Naive thymus-derived CD4-positive, alpha-beta T cell (primary cell): ENCODE measurements around the gene LMBR1. TPM values are rescaled to one million over a fixed set of nuclear protein-coding genes. Genes with fewer than 3 reads are reported as not detected.
A peak's percentile ranks its signal among the peaks of the same experiment; 100 is the strongest.
"Not testable (repeated sequence)": the region's sequence is repeated elsewhere in the genome, so short reads cannot be mapped to it uniquely, and the experiment has no call there.

ENCODE experiments used
- ATAC-seq: fragments of 150-1000 bp; cut with Tn5 transposase; 2 replicates; pipeline ENCODE4 v1.10.0; 2021; ENCODE audit warnings: mild to moderate bottlenecking, moderate library complexity
- CTCF ChIA-PET: fragments of 350-600 bp; sonication (Branson Sonifier 250); formaldehyde crosslinking; loops from one replicate; lab custom pipeline; 2021; ENCODE audit warnings: antibody characterized with exemption; lab: Charles Lee
- POLR2A ChIA-PET: fragments of 350-600 bp; sonication (Branson Sonifier 250); formaldehyde crosslinking; loops from one replicate; lab custom pipeline; 2021; ENCODE audit warnings: antibody characterized with exemption, inconsistent platforms; lab: Charles Lee
- DNase-seq, 9 donors: peaks; one replicate each; pipeline versions ENCODE4 v3.0.0 to v3.0.0-alpha.2; 2020 to 2022; ENCODE audit warnings: mixed read lengths in 1 of 9
- H3K27ac ChIP-seq: one replicate; pipeline ENCODE4 v1.7.0; 2013; ENCODE audit warnings: mild to moderate bottlenecking, low read depth, low read length, moderate library complexity
- H3K27me3 ChIP-seq, 2 donors: one replicate each; pipeline ENCODE4 v1.7.0; 2013; ENCODE audit warnings: low read length in 2 of 2, mild to moderate bottlenecking in 2 of 2, moderate library complexity in 2 of 2; ENCODE audit not compliant: control insufficient read depth in 2 of 2, insufficient read depth in 2 of 2
- H3K36me3 ChIP-seq, 3 experiments: 1 replicate in 2 of 3; 2 replicates in 1 of 3; pipeline ENCODE4 v1.7.0; 2013; ENCODE audit warnings: low read length in 3 of 3, mild to moderate bottlenecking in 3 of 3, moderate library complexity in 1 of 3; ENCODE audit not compliant: insufficient read depth in 3 of 3, control insufficient read depth in 2 of 3
- H3K4me1 ChIP-seq, 2 donors: one replicate each; pipeline ENCODE4 v1.7.0; 2013; ENCODE audit warnings: low read length in 2 of 2, mild to moderate bottlenecking in 2 of 2, moderate library complexity in 1 of 2; ENCODE audit not compliant: control insufficient read depth in 2 of 2, insufficient read depth in 2 of 2
- H3K4me3 ChIP-seq: 2 replicates; pipeline ENCODE4 v1.7.0; 2013; ENCODE audit warnings: mild to moderate bottlenecking, low read length
- H3K9me3 ChIP-seq, 3 experiments: 1 replicate in 2 of 3; 2 replicates in 1 of 3; pipeline ENCODE4 v1.7.0; 2013; ENCODE audit warnings: low read length in 3 of 3; ENCODE audit not compliant: control insufficient read depth in 2 of 3
- H3K27ac Mint-ChIP-seq, 9 donors: one replicate each; pipeline ENCODE4 v1.8.0; 2020 to 2022; ENCODE audit warnings: mixed read lengths in 9 of 9, mild to moderate bottlenecking in 8 of 9, moderate library complexity in 5 of 9, inconsistent platforms in 2 of 9
- H3K27me3 Mint-ChIP-seq, 5 donors: one replicate each; pipeline ENCODE4 v1.8.0; 2021 to 2022; ENCODE audit warnings: mixed read lengths in 5 of 5, mild to moderate bottlenecking in 1 of 5
- H3K36me3 Mint-ChIP-seq, 5 donors: one replicate each; pipeline ENCODE4 v1.8.0; 2020 to 2022; ENCODE audit warnings: mixed read lengths in 5 of 5, mild to moderate bottlenecking in 3 of 5, inconsistent platforms in 1 of 5
- H3K4me1 Mint-ChIP-seq, 7 donors: one replicate each; pipeline ENCODE4 v1.8.0; 2020 to 2022; ENCODE audit warnings: mixed read lengths in 7 of 7, mild to moderate bottlenecking in 3 of 7, inconsistent platforms in 1 of 7
- H3K4me3 Mint-ChIP-seq, 10 donors: one replicate each; pipeline ENCODE4 v1.8.0; 2020 to 2022; ENCODE audit warnings: mild to moderate bottlenecking in 10 of 10, mixed read lengths in 10 of 10, moderate library complexity in 6 of 10, inconsistent platforms in 2 of 10
- H3K9me3 Mint-ChIP-seq, 11 donors: one replicate each; pipeline ENCODE4 v1.8.0; 2020 to 2022; ENCODE audit warnings: mixed read lengths in 11 of 11, mild to moderate bottlenecking in 4 of 11, inconsistent platforms in 1 of 11, moderate library complexity in 1 of 11
- intact Hi-C, 2 donors: fragments of 100-400 bp; cut with micrococcal nuclease; formaldehyde crosslinking; loops; one replicate each; pipeline ENCODE4 v1.15.1; 2023
- polyA plus RNA-seq, 2 donors: library from polyadenylated mRNA; unstranded; fragments of 300-500 nt; fragmentation: Illumina TruSeq; gene quantifications; one replicate each; pipeline ENCODE4 v1.2.3, GENCODE V29; 2021
- total RNA-seq, 6 experiments: library from RNA in 5 of 6; stranded (reverse) in 5 of 6; gene quantifications; 1 replicate in 5 of 6; 2 replicates in 1 of 6; pipeline ENCODE4 v1.2.3 and lab custom pipeline; 2021 to 2026

LMBR1 gene
- total and polyA plus RNA-seq, 7 experiments from 2014 or later, result 34.5 to 101 (median 63.3) TPM

GRCh38 chr7:156654511-156655234 lies 238.3 kb downstream of the LMBR1 start:
- H3K9me3 ChIP-seq, result no peaks in the 10 kb centered on the region
- H3K4me1 ChIP-seq, result no peaks in the 10 kb centered on the region
- Mint-ChIP-seq H3K9me3 (peaks cover 0 to 4% (median 0%) of the 10 kb centered on the region in 11 donors), H3K27me3 (peaks cover 18 to 40% (median 30%) of the 10 kb centered on the region in 5 donors), H3K36me3 (no peaks in the 10 kb centered on the region), H3K4me3 (no peak overlapping the region), H3K4me1 (peaks cover 0 to 11% (median 0%) of the 10 kb centered on the region in 7 donors), H3K27ac (no peak overlapping the region)
- no peak for ATAC-seq
- CTCF ChIA-PET, result no interaction called here
- DNase-seq, result no peak
- no peak overlapping the region for H3K4me3 ChIP-seq
- POLR2A ChIA-PET, result no interaction called here
- intact Hi-C loops, result loop anchor here in 1 of 2 donors (2.0 kb wide), 1 partner anchor 14 kb away; the partner anchor contains the start of gene RNF32
- H3K27ac ChIP-seq, result no peak overlapping the region
- peaks cover 1 to 4% of the 10 kb centered on the region in 2 donors for H3K27me3 ChIP-seq
- H3K36me3 ChIP-seq, result no peaks in the 10 kb centered on the region

- DNase-seq (no peak), ATAC-seq (no peak)
- Mint-ChIP-seq H3K27me3 (peaks cover 22 to 56% (median 47%) of the 10 kb centered on the region in 5 donors), H3K36me3 (peaks cover 0 to 2% (median 0%) of the 10 kb centered on the region in 5 donors), H3K27ac (no peak overlapping the region), H3K4me1 (peaks cover 0 to 11% (median 0%) of the 10 kb centered on the region in 7 donors), H3K9me3 (peaks cover 0 to 11% (median 2%) of the 10 kb centered on the region in 11 donors), H3K4me3 (no peak overlapping the region)
- Histone ChIP-seq H3K27ac (no peak overlapping the region), H3K9me3 (no peaks in the 10 kb centered on the region), H3K4me3 (no peak overlapping the region), H3K27me3 (peaks cover 4 to 10% of the 10 kb centered on the region in 2 donors), H3K4me1 (no peaks in the 10 kb centered on the region), H3K36me3 (no peaks in the 10 kb centered on the region)
- ChIA-PET CTCF (no interaction called here), POLR2A (interaction anchor here (0.6 kb wide), 1 partner anchor 1240 kb away, joined by 3 read pairs; no protein-coding TSS in a partner anchor)
- intact Hi-C loops, result no loop called here
These were observed 240.0 kb downstream of the LMBR1 start for GRCh38 chr7:156652886-156653568.

- intact Hi-C loops, result no loop called here
- peaks cover 0 to 16% (median 5%) of the 10 kb centered on the region in 11 donors for H3K9me3 Mint-ChIP-seq
- no peak overlapping the region for H3K27ac Mint-ChIP-seq
- ATAC-seq (no peak), DNase-seq (no peak)
- H3K4me3 Mint-ChIP-seq, result no peak overlapping the region
- Histone ChIP-seq H3K4me1 (no peaks in the 10 kb centered on the region), H3K4me3 (no peak overlapping the region), H3K36me3 (no peaks in the 10 kb centered on the region), H3K27me3 (peaks cover 4 to 10% of the 10 kb centered on the region in 2 donors), H3K27ac (no peak overlapping the region), H3K9me3 (no peaks in the 10 kb centered on the region)
- ChIA-PET CTCF (interaction anchor here (0.6 kb wide), 1 partner anchor 10 kb away, joined by 3 read pairs; no protein-coding TSS in a partner anchor), POLR2A (no interaction called here)
- H3K36me3 Mint-ChIP-seq, result peaks cover 0 to 5% (median 0%) of the 10 kb centered on the region in 5 donors
- peaks cover 27 to 62% (median 56%) of the 10 kb centered on the region in 5 donors for H3K27me3 Mint-ChIP-seq
- peaks cover 0 to 11% (median 0%) of the 10 kb centered on the region in 7 donors for H3K4me1 Mint-ChIP-seq
These were observed 241.5 kb downstream of the LMBR1 start for GRCh38 chr7:156651474-156651873.

GRCh38 chr7:156650042-156650441 lies 242.9 kb downstream of the LMBR1 start:
- Histone ChIP-seq H3K4me3 (no peak overlapping the region), H3K4me1 (no peaks in the 10 kb centered on the region), H3K27ac (no peak overlapping the region), H3K27me3 (peaks cover 4 to 10% of the 10 kb centered on the region in 2 donors), H3K36me3 (no peaks in the 10 kb centered on the region), H3K9me3 (no peaks in the 10 kb centered on the region)
- H3K36me3 Mint-ChIP-seq, result peaks cover 0 to 10% (median 0%) of the 10 kb centered on the region in 5 donors
- H3K9me3 Mint-ChIP-seq, result peaks cover 0 to 17% (median 5%) of the 10 kb centered on the region in 11 donors
- ChIA-PET POLR2A (no interaction called here), CTCF (no interaction called here)
- no peak for DNase-seq
- no peak for ATAC-seq
- H3K4me3 Mint-ChIP-seq, result no peak overlapping the region
- H3K27ac Mint-ChIP-seq, result peak overlapping the region in 1 of 9 donors; percentile 17
- peaks cover 0 to 7% (median 0%) of the 10 kb centered on the region in 7 donors for H3K4me1 Mint-ChIP-seq
- H3K27me3 Mint-ChIP-seq, result peaks cover 34 to 72% (median 64%) of the 10 kb centered on the region in 5 donors
- intact Hi-C loops, result no loop called here

- CTCF ChIA-PET, H3K4me1 Mint-ChIP-seq, H3K4me1 ChIP-seq, H3K36me3 ChIP-seq, H3K4me3 ChIP-seq, H3K27ac ChIP-seq, H3K27ac Mint-ChIP-seq, H3K9me3 ChIP-seq, ATAC-seq, H3K4me3 Mint-ChIP-seq, POLR2A ChIA-PET, H3K36me3 Mint-ChIP-seq, DNase-seq: not testable (repeated sequence)
- peaks cover 4 to 10% of the 10 kb centered on the region in 2 donors for H3K27me3 ChIP-seq
- H3K9me3 Mint-ChIP-seq, result peaks cover 0 to 17% (median 5%) of the 10 kb centered on the region in 11 donors
- peaks cover 41 to 83% (median 72%) of the 10 kb centered on the region in 5 donors for H3K27me3 Mint-ChIP-seq
- intact Hi-C loops, result loop anchor here (10.0 kb wide), 3 partner anchors 497 to 1003 kb away; partner anchors contain the start of gene RBM33 (in 1 of the 2)
These were observed 245.7 kb downstream of the LMBR1 start for GRCh38 chr7:156647330-156647729.

- CTCF ChIA-PET, result no interaction called here
- Histone ChIP-seq H3K9me3 (peaks cover 0 to 5% (median 0%) of the 10 kb centered on the region in 3 experiments), H3K27ac (no peak overlapping the region), H3K4me1 (peaks cover 6% of the 10 kb centered on the region in 2 donors), H3K36me3 (no peaks in the 10 kb centered on the region), H3K4me3 (no peak overlapping the region), H3K27me3 (no peaks in the 10 kb centered on the region)
- peaks cover 0 to 19% (median 9%) of the 10 kb centered on the region in 11 donors for H3K9me3 Mint-ChIP-seq
- peaks cover 22 to 68% (median 42%) of the 10 kb centered on the region in 5 donors for H3K27me3 Mint-ChIP-seq
- intact Hi-C loops, result loop anchor here (5.0 to 10.0 kb wide), 6 partner anchors 95 to 998 kb away; partner anchors contain the start of gene RBM33 (in 1 of the 2)
- peaks cover 3 to 20% (median 7%) of the 10 kb centered on the region in 5 donors for H3K36me3 Mint-ChIP-seq
- no peak for DNase-seq
- H3K4me3 Mint-ChIP-seq, result peak overlapping the region in 2 of 10 donors; percentile 36 to 98
- ATAC-seq, result no peak
- H3K27ac Mint-ChIP-seq, result peak overlapping the region in 1 of 9 donors; percentile 70
- H3K4me1 Mint-ChIP-seq, result peaks cover 7 to 39% (median 17%) of the 10 kb centered on the region in 7 donors
- POLR2A ChIA-PET, result no interaction called here
These were observed 250.5 kb downstream of the LMBR1 start for GRCh38 chr7:156642306-156643045.
